ENCODE results near the gene DUOX2. TPM values are rescaled to one million over a fixed set of nuclear protein-coding genes. Genes with fewer than 3 reads are reported as not detected.
"Not testable (repeated sequence)": the region's sequence is repeated elsewhere in the genome, so short reads cannot be mapped to it uniquely, and the experiment has no call there.

Gene DUOX2
- total and polyA plus RNA-seq, 2 of the 8 experiments (the other 6 are each of a cell fraction or from before 2014, with no cell fraction given), result 0.08 TPM; not detected in 1

DNA sequence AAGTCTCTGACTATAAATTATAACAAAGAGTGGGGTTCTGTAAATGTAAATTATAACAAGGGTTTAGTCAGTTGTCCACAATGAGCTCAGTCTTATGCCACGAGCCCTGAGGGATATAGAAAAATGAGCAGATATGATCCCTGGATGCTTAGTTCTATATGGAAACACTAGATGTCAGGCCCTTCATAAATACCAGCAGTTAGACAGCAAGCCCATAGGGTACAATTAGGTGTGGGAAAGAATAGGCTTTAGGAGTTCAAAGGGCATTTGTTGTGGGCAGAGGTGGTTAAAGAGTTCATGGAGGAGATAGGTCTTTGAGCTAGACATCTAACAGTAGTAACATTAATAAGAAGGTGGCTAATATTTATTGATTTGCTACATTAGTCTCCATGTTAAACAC, 69.7 kb downstream of the DUOX2 start:
- H2BK15ac ChIP-seq (ENCODE audit: low read length); H4K5ac ChIP-seq (ENCODE audit: insufficient read length, low read depth, low read length); H3K4ac ChIP-seq (replicated peaks; ENCODE audit: insufficient read length, low read depth, low read length); DNase-seq (ENCODE audit: low read depth in 1 of 2, low spot score in 2 of 2); H2BK12ac ChIP-seq (ENCODE audit: low read depth, low read length); H2BK120ac ChIP-seq (replicated peaks; ENCODE audit: low read depth, low read length); H3K27me3 ChIP-seq (replicated peaks in 1 of 4; ENCODE audit: control insufficient read depth in 3 of 4, extremely low read depth in 1 of 4, insufficient read depth in 3 of 4, low read length in 3 of 4); H4K91ac ChIP-seq (replicated peaks; ENCODE audit: insufficient read length, low read length); H3K23me2 ChIP-seq (ENCODE audit: low read depth, low read length); H2AK5ac ChIP-seq (ENCODE audit: low read depth, low read length); H3K79me1 ChIP-seq (ENCODE audit: low read depth, low read length); H2AFZ ChIP-seq (ENCODE audit: low read length); CTCF ChIA-PET (ENCODE audit: partially characterized antibody); H3K18ac ChIP-seq (ENCODE audit: extremely low read depth, low read length); H3K4me2 ChIP-seq (ENCODE audit: insufficient read depth in 1 of 2, low read depth in 2 of 2, low read length in 2 of 2); H4K20me1 ChIP-seq (replicated peaks in 1 of 2; ENCODE audit: control insufficient read depth in 1 of 2, insufficient read depth in 2 of 2, low read length in 2 of 2); H3K23ac ChIP-seq (ENCODE audit: insufficient read length); H3K9me3 ChIP-seq (ENCODE audit: insufficient read depth in 2 of 2, low read depth in 1 of 2, low read length in 1 of 2); POLR2A ChIA-PET (ENCODE audit: partially characterized antibody); H3K4me3 ChIP-seq (ENCODE audit: extremely low read depth in 1 of 4, insufficient read depth in 2 of 4, low read depth in 3 of 4, low read length in 4 of 4); H3K4me1 ChIP-seq (replicated peaks in 1 of 4; ENCODE audit: control insufficient read depth in 3 of 4, insufficient read depth in 4 of 4, low read length in 3 of 4); H2BK5ac ChIP-seq (ENCODE audit: low read depth, low read length); H3K79me2 ChIP-seq (ENCODE audit: control insufficient read depth in 1 of 2, insufficient read depth in 2 of 2, low read length in 2 of 2); FAIRE-seq; H3K27ac ChIP-seq (ENCODE audit: low read depth, low read length); H4K8ac ChIP-seq (ENCODE audit: extremely low read depth, insufficient read depth, low read length); H3K14ac ChIP-seq (ENCODE audit: insufficient read length); H3K9ac ChIP-seq (replicated peaks in 1 of 4; ENCODE audit: extremely low read depth in 1 of 4, low read depth in 3 of 4, low read length in 3 of 4); H3K56ac ChIP-seq (replicated peaks; ENCODE audit: insufficient read length, low read depth, low read length); H2BK20ac ChIP-seq (ENCODE audit: low read length): not testable (repeated sequence)
- peaks cover 0 to 10% (median 5%) of the 10 kb centered on the region in 4 experiments; a peak in 6 of 8 replicates for H3K36me3 ChIP-seq (ENCODE audit: control insufficient read depth in 2 of 4, insufficient read depth in 4 of 4, low read length in 3 of 4)
- WGBS, 2 experiments (ENCODE audit: extremely low coverage in 1 of 2, insufficient coverage in 1 of 2, insufficient read length in 1 of 2, insufficient replicate concordance in 2 of 2, low coverage in 1 of 2, low lambda C conversion rate in 2 of 2, missing lambda C conversion rate in 1 of 2), result 86% methylated on average over 1 of the region's 1 CpG; no CpG with 5 or more reads in 1 of the 2 experiments

DNA sequence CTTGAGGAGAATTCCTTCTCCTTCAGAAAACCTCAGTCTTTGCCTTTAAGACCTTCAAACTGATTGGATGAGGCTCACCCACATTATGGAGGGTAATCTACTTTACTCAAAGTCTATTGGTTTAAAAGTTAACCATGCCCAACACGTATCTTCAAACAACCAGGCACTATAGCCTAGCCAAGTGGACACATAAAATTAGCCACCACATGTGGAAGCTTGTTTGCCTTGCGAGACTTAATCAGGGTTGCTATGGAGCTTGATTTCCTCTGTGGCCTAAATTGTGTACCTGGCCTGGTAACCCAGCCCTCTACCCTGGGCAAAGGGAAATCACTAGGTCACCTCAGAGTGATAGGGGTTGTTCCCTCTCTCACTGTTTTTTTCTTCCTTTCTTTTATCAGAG, 71.1 kb downstream of the DUOX2 start:
- WGBS, 2 experiments (ENCODE audit: extremely low coverage in 1 of 2, insufficient coverage in 1 of 2, insufficient read length in 1 of 2, insufficient replicate concordance in 2 of 2, low coverage in 1 of 2, low lambda C conversion rate in 2 of 2, missing lambda C conversion rate in 1 of 2), result 90% methylated on average over 2 of the region's 2 CpGs; no CpG with 5 or more reads in 1 of the 2 experiments
- H3K23me2 ChIP-seq (ENCODE audit: low read depth, low read length); H4K8ac ChIP-seq (ENCODE audit: extremely low read depth, insufficient read depth, low read length); H2AK5ac ChIP-seq (ENCODE audit: low read depth, low read length); H3K4me1 ChIP-seq (replicated peaks in 1 of 4; ENCODE audit: control insufficient read depth in 3 of 4, insufficient read depth in 4 of 4, low read length in 3 of 4); H3K18ac ChIP-seq (ENCODE audit: extremely low read depth, low read length); H3K9ac ChIP-seq (replicated peaks in 1 of 4; ENCODE audit: extremely low read depth in 1 of 4, low read depth in 3 of 4, low read length in 3 of 4); H3K56ac ChIP-seq (replicated peaks; ENCODE audit: insufficient read length, low read depth, low read length); H4K20me1 ChIP-seq (replicated peaks in 1 of 2; ENCODE audit: control insufficient read depth in 1 of 2, insufficient read depth in 2 of 2, low read length in 2 of 2); H2BK12ac ChIP-seq (ENCODE audit: low read depth, low read length); H3K36me3 ChIP-seq (ENCODE audit: control insufficient read depth in 2 of 4, insufficient read depth in 4 of 4, low read length in 3 of 4); H3K4me2 ChIP-seq (ENCODE audit: insufficient read depth in 1 of 2, low read depth in 2 of 2, low read length in 2 of 2); H3K27ac ChIP-seq (ENCODE audit: low read depth, low read length); H2BK20ac ChIP-seq (ENCODE audit: low read length); DNase-seq (ENCODE audit: low read depth in 1 of 2, low spot score in 2 of 2); H2AFZ ChIP-seq (ENCODE audit: low read length); H3K14ac ChIP-seq (ENCODE audit: insufficient read length); H3K27me3 ChIP-seq (replicated peaks in 1 of 4; ENCODE audit: control insufficient read depth in 3 of 4, extremely low read depth in 1 of 4, insufficient read depth in 3 of 4, low read length in 3 of 4); H2BK5ac ChIP-seq (ENCODE audit: low read depth, low read length); H2BK15ac ChIP-seq (ENCODE audit: low read length); H3K79me2 ChIP-seq (ENCODE audit: control insufficient read depth in 1 of 2, insufficient read depth in 2 of 2, low read length in 2 of 2); H2BK120ac ChIP-seq (replicated peaks; ENCODE audit: low read depth, low read length); H3K4ac ChIP-seq (replicated peaks; ENCODE audit: insufficient read length, low read depth, low read length); POLR2A ChIA-PET (ENCODE audit: partially characterized antibody); H3K4me3 ChIP-seq (ENCODE audit: extremely low read depth in 1 of 4, insufficient read depth in 2 of 4, low read depth in 3 of 4, low read length in 4 of 4); H4K5ac ChIP-seq (ENCODE audit: insufficient read length, low read depth, low read length); H4K91ac ChIP-seq (replicated peaks; ENCODE audit: insufficient read length, low read length); H3K9me3 ChIP-seq (ENCODE audit: insufficient read depth in 2 of 2, low read depth in 1 of 2, low read length in 1 of 2); H3K79me1 ChIP-seq (ENCODE audit: low read depth, low read length); FAIRE-seq; H3K23ac ChIP-seq (ENCODE audit: insufficient read length): not testable (repeated sequence)
- CTCF ChIA-PET (ENCODE audit: partially characterized antibody), result interaction anchor here (0.6 kb wide), 1 partner anchor 1041 kb away, joined by 4 read pairs; no protein-coding TSS in a partner anchor
